ENCODE results near the gene UBAC1. TPM values are rescaled to one million over a fixed set of nuclear protein-coding genes. Genes with fewer than 3 reads are reported as not detected.

Gene UBAC1
- total and polyA plus RNA-seq, 9 of the 15 experiments (the other 6 are each of a cell fraction or from before 2014, with no cell fraction given) = 94.0 to 399 (median 228) TPM

GRCh38 chr9:135955934-135956801 is 5.0 kb downstream of the UBAC1 start:
- peaks cover 92% of the 10 kb centered on the region for H3K79me2 ChIP-seq (ENCODE audit: control insufficient read depth, insufficient read depth, low read length)
- H3K4me2 ChIP-seq (ENCODE audit: insufficient read depth, low read length) = peak overlapping the region; percentile 99
- intact Hi-C loops (cut with micrococcal nuclease) (no loop called here), in situ Hi-C loops (cut with MboI) (no loop called here)
- CTCF ChIA-PET (ENCODE audit: low intra/inter-chr PET ratio) = no interaction called here
- no peaks in the 10 kb centered on the region for H3K9me1 ChIP-seq (ENCODE audit: control insufficient read depth, insufficient read depth, low read length)
- peaks cover 42 to 53% of the 10 kb centered on the region in 2 experiments for H3K4me1 ChIP-seq (replicated peaks in 1 of 2; ENCODE audit: control insufficient read depth in 2 of 2, insufficient read depth in 2 of 2, low read length in 2 of 2)
- H3K27me3 ChIP-seq (ENCODE audit: control insufficient read depth in 2 of 2, insufficient read depth in 2 of 2, low read length in 2 of 2) = no peaks in the 10 kb centered on the region
- no TSS peak for BruUV-seq (replicated peaks)
- peak overlapping the region; percentile 89 for H3K27ac ChIP-seq (ENCODE audit: extremely low read depth, low read depth, low read length)
- peak overlapping the region; percentile 76 for H3K4me3 ChIP-seq
- peak in 2 of 4 experiments; percentile 27 to 46 for DNase-seq (ENCODE audit: extremely low read depth in 1 of 4, low spot score in 3 of 4)
- no peaks in the 10 kb centered on the region for H3K9me3 ChIP-seq (replicated peaks; ENCODE audit: control insufficient read depth, insufficient read depth, low read depth, low read length)
- H2AFZ ChIP-seq (ENCODE audit: low read depth, low read length) = no peak overlapping the region
- WGBS (ENCODE audit: insufficient coverage, low coverage, missing lambda C conversion rate) = 12% methylated on average over 32 of the region's 32 CpGs
- H3K9ac ChIP-seq (ENCODE audit: insufficient read depth in 1 of 2, low read depth in 2 of 2, low read length in 2 of 2) = peak overlapping the region; percentile 94 to 95
- H4K20me1 ChIP-seq (replicated peaks; ENCODE audit: control insufficient read depth, insufficient read depth, low read length) = peaks cover 12% of the 10 kb centered on the region
- no peak for ATAC-seq
- POLR2A ChIA-PET = interaction anchor here (0.5 to 1.6 kb wide), 11 partner anchors 11 to 403 kb away, joined by 3 to 6 read pairs (median 3); no protein-coding TSS in a partner anchor
- FAIRE-seq = no peak
- H3K36me3 ChIP-seq (ENCODE audit: control insufficient read depth, insufficient read depth, low read length) = peaks cover 77% of the 10 kb centered on the region
- no peak for TF ChIP-seq THAP7 (CRISPR knock-in tag; IDR thresholded peaks at IDR 0.05)
- peak; percentile 57; the same call in 1 of the 2 replicates for TF ChIP-seq SMAD4 (CRISPR knock-in tag; conservative IDR thresholded peaks at IDR 0.05)
- peak; percentile 47; the same call in 1 of the 2 replicates for TF ChIP-seq L3MBTL2 (IDR thresholded peaks at IDR 0.05)
- no peak for TF ChIP-seq TBP (optimal IDR thresholded peaks at IDR 0.05; ENCODE audit: low read depth, low read length)
- 0 out of 2 replicates have a peak, but pooled peaks have one; percentile 64 for TF ChIP-seq KAT7 (CRISPR knock-in tag; IDR thresholded peaks at IDR 0.05; ENCODE audit: borderline replicate concordance)
- TF ChIP-seq XRCC3 (IDR thresholded peaks at IDR 0.05) = no peak
- TF ChIP-seq ZNF277 (CRISPR knock-in tag; IDR thresholded peaks at IDR 0.05; ENCODE audit: borderline replicate concordance) = no peak
- TF ChIP-seq ZMIZ1 (IDR thresholded peaks at IDR 0.05; ENCODE audit: low read depth in 2 of 2, low read length in 2 of 2) = no peak
- 0 out of 2 replicates have a peak, but pooled peaks have one; percentile 11 for TF ChIP-seq ZBTB1 (CRISPR knock-in tag; IDR thresholded peaks at IDR 0.05; ENCODE audit: borderline replicate concordance, low read depth)
- TF ChIP-seq ZBTB12 (CRISPR knock-in tag; IDR thresholded peaks at IDR 0.05) = no peak
- no peak for TF ChIP-seq MBD2 (IDR thresholded peaks at IDR 0.05; ENCODE audit: borderline replicate concordance, low read depth)
- TF ChIP-seq TFAP4 (CRISPR knock-in tag; IDR thresholded peaks at IDR 0.05; ENCODE audit: borderline replicate concordance) = peak; percentile 21; the same call in 1 of the 2 replicates
